Gastrocnemius medialis (tissue), 4 donors: ENCODE measurements around the gene ZNF804A.

ENCODE experiments used
- POLR2A ChIP-seq, 2 donors: fragments of 450-650 bp; IDR thresholded peaks; one replicate each; pipeline ENCODE4 v1.6.1; 2017; ENCODE audit warnings: antibody characterized with exemption in 2 of 2, mild to moderate bottlenecking in 2 of 2, moderate library complexity in 2 of 2
- TF ChIP-seq, protein P1 (sequence below), 5 experiments: fragments of 450-650 bp in 3 of 5; fragments of 200-600 bp in 2 of 5; sonication (generic) in 2 of 5; IDR thresholded peaks in 4 of 5; conservative IDR thresholded peaks in 1 of 5; 1 replicate in 4 of 5; 2 replicates in 1 of 5; pipeline ENCODE4 v1.5.1; 2016 to 2019; ENCODE audit warnings: antibody characterized with exemption in 5 of 5, mild to moderate bottlenecking in 3 of 5, moderate library complexity in 3 of 5

DNA sequence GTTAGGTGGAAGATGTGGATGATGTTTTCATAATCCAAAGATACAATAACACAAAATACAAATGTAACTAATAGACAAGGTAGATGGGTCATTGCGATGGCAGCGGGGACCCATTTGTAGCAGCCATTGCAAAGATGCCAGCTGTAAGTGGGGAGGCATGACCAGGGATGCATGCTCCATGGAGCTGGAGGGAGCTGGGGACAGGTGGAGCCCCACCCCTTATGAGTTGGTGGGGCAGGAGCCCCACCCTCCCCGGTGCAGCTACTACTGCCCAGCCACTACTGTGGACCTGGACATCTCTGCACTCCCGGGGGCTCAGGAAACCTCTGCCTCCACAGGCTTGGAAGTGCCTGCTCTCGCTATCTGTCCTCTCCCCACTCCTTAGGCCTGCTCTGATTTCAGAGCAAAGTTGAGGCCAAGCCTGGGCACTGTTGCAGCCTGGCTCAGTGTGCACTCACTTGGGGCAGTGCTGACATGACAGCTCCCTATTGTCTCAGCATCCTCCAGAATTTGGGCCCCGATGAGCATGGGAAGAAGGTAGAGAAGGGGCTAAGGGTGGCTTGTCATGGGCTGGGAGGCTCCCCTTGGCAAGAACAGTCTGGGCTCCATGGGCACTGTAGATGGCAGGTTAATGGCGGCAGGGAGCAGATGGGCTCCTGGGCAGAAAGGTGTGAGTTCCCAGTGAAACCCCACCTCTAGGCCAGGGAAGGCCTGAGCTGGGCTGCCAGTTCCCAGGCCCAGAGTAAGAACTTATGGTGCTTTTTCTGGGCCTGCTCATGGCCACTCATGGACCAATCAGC is 81.1 kb downstream of the ZNF804A start:
- TF ChIP-seq, protein P1, sequence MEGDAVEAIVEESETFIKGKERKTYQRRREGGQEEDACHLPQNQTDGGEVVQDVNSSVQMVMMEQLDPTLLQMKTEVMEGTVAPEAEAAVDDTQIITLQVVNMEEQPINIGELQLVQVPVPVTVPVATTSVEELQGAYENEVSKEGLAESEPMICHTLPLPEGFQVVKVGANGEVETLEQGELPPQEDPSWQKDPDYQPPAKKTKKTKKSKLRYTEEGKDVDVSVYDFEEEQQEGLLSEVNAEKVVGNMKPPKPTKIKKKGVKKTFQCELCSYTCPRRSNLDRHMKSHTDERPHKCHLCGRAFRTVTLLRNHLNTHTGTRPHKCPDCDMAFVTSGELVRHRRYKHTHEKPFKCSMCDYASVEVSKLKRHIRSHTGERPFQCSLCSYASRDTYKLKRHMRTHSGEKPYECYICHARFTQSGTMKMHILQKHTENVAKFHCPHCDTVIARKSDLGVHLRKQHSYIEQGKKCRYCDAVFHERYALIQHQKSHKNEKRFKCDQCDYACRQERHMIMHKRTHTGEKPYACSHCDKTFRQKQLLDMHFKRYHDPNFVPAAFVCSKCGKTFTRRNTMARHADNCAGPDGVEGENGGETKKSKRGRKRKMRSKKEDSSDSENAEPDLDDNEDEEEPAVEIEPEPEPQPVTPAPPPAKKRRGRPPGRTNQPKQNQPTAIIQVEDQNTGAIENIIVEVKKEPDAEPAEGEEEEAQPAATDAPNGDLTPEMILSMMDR (IDR thresholded peaks at IDR 0.05 in 4 of 5, conservative IDR thresholded peaks at IDR 0.05 in 1 of 5): no peak
- no peak for TF ChIP-seq POLR2A (IDR thresholded peaks at IDR 0.05)
